ENCODE measurements around the gene PRG2.
A peak's percentile ranks its signal among the peaks of the same experiment; 100 is the strongest.

DNA sequence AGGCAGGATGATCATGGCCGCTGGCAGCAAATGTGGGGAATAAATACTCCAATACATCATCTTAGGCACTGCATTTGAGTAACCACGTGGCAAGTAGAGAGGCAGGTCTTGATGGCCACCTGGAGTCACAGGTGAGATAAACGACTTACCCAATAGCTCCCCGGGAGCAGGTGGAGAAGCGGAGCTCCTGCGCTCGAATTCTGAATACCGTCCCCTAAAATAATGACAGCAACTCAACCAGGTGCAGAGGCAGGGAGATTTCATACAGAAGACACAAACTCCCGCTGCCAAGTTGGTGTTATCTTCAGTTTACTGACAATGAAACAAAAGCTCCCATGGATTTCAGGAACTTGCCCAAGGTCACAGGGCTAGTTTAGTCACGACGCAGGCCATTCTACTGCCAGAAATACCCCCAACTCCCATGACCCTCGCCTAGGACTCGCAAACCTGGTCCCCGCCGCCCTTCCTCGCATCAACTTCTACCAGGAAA lies 36.0 kb upstream of the PRG2 start:
- TF ChIP-seq, protein P1, sequence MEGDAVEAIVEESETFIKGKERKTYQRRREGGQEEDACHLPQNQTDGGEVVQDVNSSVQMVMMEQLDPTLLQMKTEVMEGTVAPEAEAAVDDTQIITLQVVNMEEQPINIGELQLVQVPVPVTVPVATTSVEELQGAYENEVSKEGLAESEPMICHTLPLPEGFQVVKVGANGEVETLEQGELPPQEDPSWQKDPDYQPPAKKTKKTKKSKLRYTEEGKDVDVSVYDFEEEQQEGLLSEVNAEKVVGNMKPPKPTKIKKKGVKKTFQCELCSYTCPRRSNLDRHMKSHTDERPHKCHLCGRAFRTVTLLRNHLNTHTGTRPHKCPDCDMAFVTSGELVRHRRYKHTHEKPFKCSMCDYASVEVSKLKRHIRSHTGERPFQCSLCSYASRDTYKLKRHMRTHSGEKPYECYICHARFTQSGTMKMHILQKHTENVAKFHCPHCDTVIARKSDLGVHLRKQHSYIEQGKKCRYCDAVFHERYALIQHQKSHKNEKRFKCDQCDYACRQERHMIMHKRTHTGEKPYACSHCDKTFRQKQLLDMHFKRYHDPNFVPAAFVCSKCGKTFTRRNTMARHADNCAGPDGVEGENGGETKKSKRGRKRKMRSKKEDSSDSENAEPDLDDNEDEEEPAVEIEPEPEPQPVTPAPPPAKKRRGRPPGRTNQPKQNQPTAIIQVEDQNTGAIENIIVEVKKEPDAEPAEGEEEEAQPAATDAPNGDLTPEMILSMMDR (IDR thresholded peaks at IDR 0.05; ENCODE audit: low read depth, low read length), result no peak
- TF ChIP-seq, protein P2, sequence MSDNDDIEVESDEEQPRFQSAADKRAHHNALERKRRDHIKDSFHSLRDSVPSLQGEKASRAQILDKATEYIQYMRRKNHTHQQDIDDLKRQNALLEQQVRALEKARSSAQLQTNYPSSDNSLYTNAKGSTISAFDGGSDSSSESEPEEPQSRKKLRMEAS (IDR thresholded peaks at IDR 0.05; ENCODE audit: low read depth, low read length), result peak; percentile 90

All from NB4 (cell line).